T47D (cell line): Measurements from ENCODE around the gene FGA.
"Not testable (repeated sequence)": the region's sequence is repeated elsewhere in the genome, so short reads cannot be mapped to it uniquely, and the experiment has no call there.

ENCODE experiments used
- DNase-seq, 2 experiments: peaks; one replicate each; pipeline versions ENCODE4 v3.0.0 to v3.0.0-alpha.2; 2011 to 2012; ENCODE audit warnings: low read depth in 1 of 2, low spot score in 1 of 2
- JUND ChIP-seq: IDR thresholded peaks from 2 replicates; pipeline ENCODE4 v1.6.1; 2012; ENCODE audit warnings: low read depth
- in situ Hi-C: cut with HindIII; loops from 2 replicates; pipeline ENCODE4 v1.10.0; 2016; ENCODE audit warnings: low sequenced_read_pairs, low pct_unique_long_range_greater_than_20kb

The FGA gene

DNA sequence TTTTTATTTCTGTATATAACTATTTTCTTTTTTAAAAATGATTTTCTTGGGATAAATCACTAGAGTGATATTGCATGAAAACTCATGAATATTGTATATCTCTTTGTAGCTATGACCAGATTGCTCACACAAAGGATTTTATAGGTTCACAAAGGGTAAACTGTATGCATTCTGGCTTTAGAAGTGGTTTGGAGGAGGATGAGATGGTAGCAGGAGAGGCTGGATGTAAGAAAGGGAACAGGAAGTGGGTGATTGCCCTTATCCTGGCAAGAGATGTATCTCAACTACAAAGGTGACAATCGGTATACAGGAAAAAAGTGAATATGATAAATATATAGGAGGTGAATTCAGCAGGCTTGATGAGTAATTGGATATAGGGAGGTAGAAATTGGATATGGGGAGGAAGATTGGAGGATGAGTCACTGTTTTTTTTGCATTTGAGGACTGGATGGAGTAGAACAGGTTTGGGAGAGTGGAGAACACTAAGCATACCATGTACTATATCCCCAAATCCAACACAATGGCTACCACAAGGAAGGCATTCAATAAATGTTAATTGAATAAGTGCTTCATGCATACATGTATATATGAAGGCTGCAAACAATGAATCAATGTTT lies 12.0 kb upstream of the FGA start:
- in situ Hi-C loops, result no loop called here
- no peak for DNase-seq
- no peak for TF ChIP-seq JUND

DNA sequence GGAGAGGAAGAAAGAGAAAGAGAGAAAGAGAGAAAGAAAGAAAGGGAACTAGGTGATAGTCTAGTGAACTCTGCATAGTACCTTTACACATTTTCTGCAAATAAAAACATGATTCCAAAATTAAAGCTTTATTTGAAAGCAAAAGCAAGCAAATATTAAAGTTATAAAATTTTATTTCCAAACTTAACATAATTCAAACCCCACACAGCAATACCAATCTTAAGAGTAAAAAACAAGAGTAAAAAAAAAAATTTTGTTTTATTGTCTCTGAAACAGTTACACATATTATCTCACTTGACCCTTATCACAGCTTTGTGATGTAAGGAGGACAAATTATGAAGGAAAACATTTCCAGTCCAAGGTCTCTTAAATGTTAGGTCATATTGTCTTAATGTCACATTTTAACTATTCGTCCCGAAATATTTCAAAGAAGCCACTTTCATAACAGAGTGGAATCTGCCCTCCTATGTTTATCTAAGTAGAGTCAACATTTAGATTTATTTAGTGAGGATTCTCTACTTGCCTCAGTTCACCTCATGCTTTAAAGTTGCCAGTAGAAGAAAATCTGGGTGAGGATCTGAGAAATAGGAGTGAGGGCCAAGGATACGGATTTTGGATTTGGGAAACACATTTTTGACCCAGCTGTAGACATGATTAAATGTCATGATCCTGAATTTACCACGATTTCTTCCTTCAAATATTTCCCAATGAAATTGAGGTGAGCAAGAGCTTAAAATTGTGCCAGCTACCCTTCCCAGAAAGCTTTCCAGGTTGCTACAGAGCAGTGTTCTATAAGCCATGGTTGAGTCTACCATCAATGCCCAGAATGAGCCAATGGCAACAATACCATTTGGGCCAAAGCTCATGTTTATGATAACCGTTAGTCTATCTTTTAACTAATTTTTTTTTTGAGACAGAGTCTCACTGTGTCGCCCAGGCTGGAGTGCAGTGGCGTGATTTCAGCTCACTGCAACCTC lies 7.5 kb upstream of the FGA start:
- no peak for TF ChIP-seq JUND
- in situ Hi-C loops, result no loop called here
- no peak for DNase-seq

DNA sequence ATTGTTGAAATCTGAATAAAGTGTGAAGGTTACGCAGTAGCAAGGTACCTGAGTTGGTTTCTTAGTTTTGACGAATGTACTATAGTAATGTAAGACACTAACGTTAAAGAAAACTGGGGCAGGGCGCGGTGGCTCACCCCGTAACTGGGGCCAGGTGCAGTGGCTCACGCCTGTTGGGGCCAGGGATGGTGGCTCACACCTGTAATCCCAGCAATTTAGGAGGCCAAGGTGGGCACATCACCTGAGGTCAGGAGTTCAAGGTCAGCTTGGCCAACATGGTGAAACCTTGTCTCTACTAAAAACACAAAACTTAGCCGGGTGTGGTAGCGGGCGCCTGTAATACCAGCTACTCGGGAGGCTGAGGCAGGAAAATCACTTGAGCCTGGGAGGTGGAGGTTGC lies 6.7 kb upstream of the FGA start:
- in situ Hi-C loops, DNase-seq: not testable (repeated sequence)

DNA sequence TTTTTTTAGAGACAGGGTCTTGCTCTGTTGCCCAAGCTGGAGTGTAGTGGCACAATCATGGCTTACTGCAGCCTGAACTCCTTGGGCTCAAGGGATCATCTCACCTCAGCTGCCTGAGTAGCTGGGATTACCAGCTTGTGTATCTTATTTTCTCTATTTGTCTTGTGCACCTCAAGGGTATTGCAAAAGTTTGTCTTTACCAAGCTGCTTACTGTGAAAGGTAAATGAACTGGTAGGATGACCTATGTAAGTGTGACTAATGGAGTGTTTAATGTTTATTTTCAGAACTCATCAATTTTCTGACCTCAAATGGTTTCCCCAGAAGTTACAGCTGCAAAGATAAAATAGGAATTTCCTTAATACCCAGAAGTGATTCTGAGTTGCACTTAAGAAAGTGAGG lies 5.3 kb upstream of the FGA start:
- in situ Hi-C loops, result no loop called here
- DNase-seq, result peak in 1 of 2 experiments; percentile 59

DNA sequence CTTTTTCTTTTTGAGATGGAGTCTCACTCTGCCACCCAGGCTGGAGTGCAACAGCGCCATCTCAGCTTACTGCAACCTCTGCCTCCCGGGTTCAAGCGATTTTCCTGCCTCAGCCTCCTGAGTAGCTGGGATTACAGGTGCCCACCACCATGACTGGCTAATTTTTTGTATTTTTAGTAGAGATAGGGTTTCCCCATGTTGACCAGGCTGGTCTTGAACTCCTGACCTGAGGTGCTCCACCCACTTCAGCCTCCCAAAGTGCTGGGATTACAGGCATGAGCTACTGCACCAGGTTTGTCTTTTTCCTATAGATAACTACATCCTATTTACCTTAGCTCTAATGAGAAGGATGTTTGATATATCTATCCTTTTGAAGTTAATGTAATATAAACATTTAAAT lies 3.8 kb upstream of the FGA start:
- DNase-seq, in situ Hi-C loops: not testable (repeated sequence)

More for the DNA sequence above, 5.3 kb upstream of the FGA start:
- TF ChIP-seq JUND, result no peak

DNA sequence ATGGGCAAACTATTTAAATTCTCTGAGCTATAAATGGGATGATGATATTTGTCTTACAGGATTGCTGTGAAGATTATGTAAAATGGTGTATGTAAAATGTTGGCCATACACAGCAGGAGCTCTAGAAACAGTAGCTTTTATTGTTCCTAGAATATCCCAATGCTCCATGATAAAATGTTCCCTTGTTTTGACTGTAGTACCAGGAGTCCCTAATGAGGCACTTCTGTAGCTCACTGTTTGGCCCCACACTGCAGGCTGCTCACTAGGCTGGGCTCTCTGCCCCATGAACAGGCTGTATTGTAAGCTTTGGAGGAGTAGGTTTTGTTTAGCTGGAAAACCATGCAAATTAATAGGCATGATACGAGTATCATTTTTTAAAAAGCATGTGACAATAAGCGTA lies 3.3 kb upstream of the FGA start:
- in situ Hi-C loops, result no loop called here
- TF ChIP-seq JUND, result no peak
- no peak for DNase-seq

DNA sequence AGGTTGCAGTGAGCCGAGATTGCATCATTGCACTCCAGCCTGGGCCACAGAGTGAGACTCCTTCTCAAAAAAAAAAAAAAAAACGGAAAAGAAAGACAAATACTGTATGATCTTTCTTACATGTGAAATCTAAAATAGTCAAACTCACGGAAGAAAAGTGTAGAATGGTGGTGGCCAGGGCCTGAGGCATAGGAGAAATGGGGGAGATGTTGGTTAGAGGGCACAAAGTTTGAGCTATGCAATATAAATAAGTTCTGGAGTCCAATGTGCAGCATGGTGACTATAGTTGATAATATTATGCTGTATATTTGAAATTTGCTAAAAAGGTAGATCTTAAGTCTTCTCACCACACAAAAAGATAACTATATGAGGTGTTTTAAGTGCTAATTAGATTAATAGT lies 1.3 kb upstream of the FGA start:
- no peak for DNase-seq
- no peak for TF ChIP-seq JUND
- in situ Hi-C loops, result no loop called here

DNA sequence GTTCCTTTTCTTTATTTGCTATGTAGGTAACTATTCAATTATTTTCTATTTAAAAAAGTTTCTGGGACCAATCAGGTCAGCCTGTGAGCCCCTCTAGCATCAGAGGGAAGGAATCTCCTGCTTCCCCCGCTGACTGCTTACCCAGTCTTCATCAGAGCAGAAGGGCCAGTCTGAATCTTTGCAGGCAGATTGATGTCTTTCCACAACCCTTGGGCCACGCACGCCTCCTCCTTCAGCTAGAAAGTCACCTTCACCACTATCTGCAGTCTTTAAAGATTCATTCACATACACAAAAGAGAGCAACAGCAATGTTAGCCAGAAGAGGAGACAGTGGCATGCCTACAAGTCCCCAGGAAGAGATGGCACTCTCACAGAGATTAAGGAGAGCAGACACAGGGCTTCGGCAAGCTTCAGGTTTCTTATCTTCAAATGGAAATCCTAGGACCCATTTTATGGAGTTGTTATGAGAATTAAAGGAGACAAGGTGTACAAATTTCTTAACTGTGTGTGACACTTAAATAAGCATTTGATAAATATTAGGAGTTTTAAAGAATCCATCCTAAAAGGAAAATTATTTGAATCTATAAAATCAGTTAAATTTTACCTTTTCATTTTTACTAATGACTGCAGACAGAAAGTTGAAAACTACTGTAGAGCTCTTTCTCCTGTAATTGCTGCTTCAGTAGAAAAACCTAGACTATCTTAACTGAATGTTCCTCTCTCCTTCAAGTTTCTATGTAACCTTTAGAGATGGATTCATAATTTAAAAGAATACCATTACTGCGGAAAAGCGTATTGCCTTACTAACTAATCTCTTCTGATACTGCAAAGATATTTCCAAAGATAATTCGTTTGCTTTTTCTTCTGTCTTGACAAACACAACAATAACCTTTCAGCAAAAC lies 995 bp downstream of the FGA start:
- in situ Hi-C loops, result no loop called here
- TF ChIP-seq JUND, result no peak
- no peak for DNase-seq

DNA sequence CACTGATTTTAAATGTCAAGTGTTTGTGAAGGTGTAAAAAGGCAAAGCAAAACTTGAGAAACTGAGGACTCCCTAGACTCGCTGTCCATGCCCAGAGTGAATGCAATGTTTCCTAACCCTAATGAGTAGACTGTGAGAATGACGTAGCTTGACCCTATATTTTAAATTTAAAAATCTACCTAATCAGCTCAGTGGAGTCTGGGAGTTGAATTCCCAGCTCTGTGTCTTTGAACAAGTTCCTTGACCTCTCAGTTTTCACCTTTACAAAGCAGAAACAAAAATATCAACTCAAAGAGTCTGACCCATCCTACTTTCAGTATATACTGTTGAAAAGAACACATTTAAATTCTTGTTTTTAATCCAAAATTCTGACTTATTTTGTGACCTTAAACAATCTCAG lies 2.3 kb downstream of the FGA start:
- in situ Hi-C loops, result no loop called here
- no peak for TF ChIP-seq JUND
- DNase-seq, result no peak

DNA sequence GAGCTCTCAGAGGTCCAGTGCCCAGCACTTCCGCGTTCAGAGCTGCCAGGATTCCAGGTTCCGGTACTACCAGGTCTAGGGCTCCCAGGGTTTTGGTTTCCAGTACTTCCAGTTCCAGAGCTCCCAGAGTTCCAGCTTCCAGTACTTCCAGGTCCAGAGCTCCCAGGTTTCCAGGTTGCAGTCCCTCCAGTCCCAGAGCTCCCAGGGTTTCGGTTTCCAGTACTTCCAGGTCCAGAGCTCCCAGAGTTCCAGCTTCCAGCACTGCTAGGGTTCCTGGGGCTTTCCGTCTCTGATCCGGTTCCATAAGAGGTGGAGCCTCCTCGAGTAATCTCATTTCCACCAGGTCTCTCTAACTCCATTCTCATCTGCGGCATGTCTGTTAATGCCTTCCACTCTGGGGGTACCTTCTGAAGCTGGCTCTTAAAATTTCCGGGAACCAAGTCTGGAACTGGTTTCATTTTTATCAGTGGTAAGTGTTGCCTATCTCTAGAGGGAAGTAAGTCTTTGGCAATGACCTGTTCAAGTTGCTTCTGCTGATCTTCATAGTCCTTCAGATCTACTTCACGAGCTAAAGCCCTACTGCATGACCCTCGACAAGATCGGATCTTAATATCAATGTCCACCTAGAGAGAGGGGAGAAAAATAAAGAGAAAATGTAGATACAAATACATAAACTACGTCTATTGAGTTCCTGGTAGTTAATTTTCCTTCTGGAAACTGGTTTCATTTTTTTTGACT lies 4.1 kb downstream of the FGA start:
- no peak for TF ChIP-seq JUND
- in situ Hi-C loops, result no loop called here
- DNase-seq, result no peak

DNA sequence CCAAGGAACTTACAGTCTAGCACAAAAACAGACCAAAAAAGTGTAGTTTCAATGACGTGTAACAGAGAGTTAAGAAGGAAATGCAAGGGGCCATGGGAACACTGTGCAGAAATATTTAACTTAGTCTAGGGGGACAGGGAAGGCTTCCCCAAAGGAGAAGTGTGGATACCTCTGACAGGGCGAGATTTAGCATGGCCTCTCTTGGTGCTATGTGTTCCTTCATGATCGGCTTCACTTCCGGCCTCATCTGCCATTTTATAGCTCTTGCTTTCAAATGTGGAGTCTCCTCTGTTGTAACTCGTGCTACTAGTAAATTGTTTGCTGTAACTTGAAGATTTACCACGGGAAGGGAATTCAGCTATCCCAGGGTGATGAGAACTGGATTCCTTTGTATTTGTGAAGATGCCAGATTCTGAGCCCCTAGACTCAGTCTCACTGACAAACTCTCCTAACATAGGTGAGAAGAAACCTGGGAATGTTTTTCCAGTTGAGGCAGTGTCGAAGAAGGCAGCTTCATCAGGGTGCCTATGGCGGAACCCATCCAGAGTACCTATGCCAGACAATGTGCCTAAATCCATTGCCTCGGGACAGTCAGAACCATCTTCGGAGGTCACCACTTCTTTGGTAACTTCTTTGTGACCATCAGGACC lies 5.0 kb downstream of the FGA start:
- no peak for DNase-seq
- in situ Hi-C loops, result no loop called here
- TF ChIP-seq JUND, result no peak

DNA sequence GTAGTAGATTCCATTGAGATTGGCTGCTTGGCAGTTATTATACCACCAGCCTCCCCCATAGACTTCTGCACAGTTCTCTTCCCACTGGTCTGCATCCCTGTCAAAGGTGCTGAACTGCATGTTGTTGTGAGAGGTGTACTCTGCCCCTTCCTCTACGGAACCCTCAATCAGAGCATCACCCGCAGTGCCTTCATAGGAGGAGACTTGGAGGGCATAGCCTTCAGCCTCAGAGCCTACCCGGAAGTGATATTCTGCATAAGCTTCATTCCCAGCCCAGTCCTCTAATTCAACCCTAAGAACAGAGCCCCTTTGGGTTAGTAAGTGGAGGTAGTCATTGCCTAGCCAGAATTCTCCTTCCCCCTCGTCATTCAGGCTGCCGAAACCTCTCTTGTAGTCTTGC lies 6.3 kb downstream of the FGA start:
- TF ChIP-seq JUND, result no peak
- DNase-seq, result no peak
- in situ Hi-C loops, result no loop called here
